ENCODE data around the gene NT5E.

The NT5E gene

GRCh38 chr6:85432554-85432953 lies 17.3 kb upstream of the NT5E start:
- Histone ChIP-seq H3K4me1 (ENCODE audit: control insufficient read depth, insufficient read depth, low read length) (no peaks in the 10 kb centered on the region), H3K36me3 (ENCODE audit: control insufficient read depth in 2 of 2, insufficient read depth in 1 of 2, low read length in 2 of 2) (no peaks in the 10 kb centered on the region), H3K9me3 (ENCODE audit: control insufficient read depth, insufficient read depth, low read depth, low read length) (no peaks in the 10 kb centered on the region), H3K27ac (ENCODE audit: extremely low read depth, low read depth, low read length) (no peak overlapping the region), H3K4me3 (ENCODE audit: low read depth, low read length) (no peak overlapping the region)
- TF ChIP-seq ZNF76 (tag by site-specific recombination; IDR thresholded peaks at IDR 0.05; ENCODE audit: borderline replicate concordance, low read depth), result no peak
- TF ChIP-seq BCL11B (tag by site-specific recombination; IDR thresholded peaks at IDR 0.05; ENCODE audit: low read depth), result no peak
- no peak for TF ChIP-seq ZNF140 (tag by site-specific recombination; IDR thresholded peaks at IDR 0.05)
- no peak for TF ChIP-seq ZSCAN30 (tag by site-specific recombination; IDR thresholded peaks at IDR 0.05)
- TF ChIP-seq, protein P1, sequence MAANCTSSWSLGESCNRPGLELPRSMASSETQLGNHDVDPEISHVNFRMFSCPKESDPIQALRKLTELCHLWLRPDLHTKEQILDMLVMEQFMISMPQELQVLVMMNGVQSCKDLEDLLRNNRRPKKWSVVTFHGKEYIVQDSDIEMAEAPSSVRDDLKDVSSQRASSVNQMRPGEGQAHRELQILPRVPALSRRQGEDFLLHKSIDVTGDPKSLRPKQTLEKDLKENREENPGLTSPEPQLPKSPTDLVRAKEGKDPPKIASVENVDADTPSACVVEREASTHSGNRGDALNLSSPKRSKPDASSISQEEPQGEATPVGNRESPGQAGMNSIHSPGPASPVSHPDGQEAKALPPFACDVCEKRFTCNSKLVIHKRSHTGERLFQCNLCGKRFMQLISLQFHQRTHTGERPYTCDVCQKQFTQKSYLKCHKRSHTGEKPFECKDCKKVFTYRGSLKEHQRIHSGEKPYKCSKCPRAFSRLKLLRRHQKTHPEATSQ (tag by site-specific recombination; IDR thresholded peaks at IDR 0.05), result no peak
- TF ChIP-seq ZBTB20 (tag by site-specific recombination; IDR thresholded peaks at IDR 0.05), result no peak
- ChIA-PET CTCF (interaction anchor here (0.6 to 2.1 kb wide), 4 partner anchors 17 to 77 kb away, joined by 3 to 7 read pairs (median 4); partner anchors contain the start of gene NT5E), POLR2A (no interaction called here)

DNA sequence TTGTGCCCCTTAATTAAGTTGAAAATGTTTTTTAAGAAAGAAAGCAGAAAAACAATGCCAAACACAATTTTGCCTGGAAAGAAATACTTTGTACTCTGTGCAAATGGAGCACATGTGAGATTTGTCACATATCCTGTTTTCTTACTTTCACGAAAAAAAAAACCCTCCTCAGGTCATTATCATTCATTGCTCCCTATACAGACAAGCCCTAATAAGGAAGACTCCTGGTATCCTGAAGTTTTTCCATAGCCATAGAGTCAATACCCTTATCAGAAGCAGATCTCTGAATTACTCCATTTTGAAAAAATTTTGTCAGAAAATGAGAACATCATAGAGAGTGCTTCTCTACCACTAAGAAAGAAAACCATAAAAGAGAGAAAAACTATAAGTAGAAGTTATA lies 14.0 kb upstream of the NT5E start:
- H3K4me1 ChIP-seq (ENCODE audit: control insufficient read depth, insufficient read depth, low read length), result no peaks in the 10 kb centered on the region
- no peak for TF ChIP-seq ZNF416 (tag by site-specific recombination; IDR thresholded peaks at IDR 0.05)
- no peak for TF ChIP-seq ZBTB1 (tag by site-specific recombination; IDR thresholded peaks at IDR 0.05)
- TF ChIP-seq, protein P2, sequence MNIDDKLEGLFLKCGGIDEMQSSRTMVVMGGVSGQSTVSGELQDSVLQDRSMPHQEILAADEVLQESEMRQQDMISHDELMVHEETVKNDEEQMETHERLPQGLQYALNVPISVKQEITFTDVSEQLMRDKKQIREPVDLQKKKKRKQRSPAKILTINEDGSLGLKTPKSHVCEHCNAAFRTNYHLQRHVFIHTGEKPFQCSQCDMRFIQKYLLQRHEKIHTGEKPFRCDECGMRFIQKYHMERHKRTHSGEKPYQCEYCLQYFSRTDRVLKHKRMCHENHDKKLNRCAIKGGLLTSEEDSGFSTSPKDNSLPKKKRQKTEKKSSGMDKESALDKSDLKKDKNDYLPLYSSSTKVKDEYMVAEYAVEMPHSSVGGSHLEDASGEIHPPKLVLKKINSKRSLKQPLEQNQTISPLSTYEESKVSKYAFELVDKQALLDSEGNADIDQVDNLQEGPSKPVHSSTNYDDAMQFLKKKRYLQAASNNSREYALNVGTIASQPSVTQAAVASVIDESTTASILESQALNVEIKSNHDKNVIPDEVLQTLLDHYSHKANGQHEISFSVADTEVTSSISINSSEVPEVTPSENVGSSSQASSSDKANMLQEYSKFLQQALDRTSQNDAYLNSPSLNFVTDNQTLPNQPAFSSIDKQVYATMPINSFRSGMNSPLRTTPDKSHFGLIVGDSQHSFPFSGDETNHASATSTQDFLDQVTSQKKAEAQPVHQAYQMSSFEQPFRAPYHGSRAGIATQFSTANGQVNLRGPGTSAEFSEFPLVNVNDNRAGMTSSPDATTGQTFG (tag by site-specific recombination; IDR thresholded peaks at IDR 0.05; ENCODE audit: borderline replicate concordance), result no peak
- TF ChIP-seq ZNF311 (tag by site-specific recombination; IDR thresholded peaks at IDR 0.05; ENCODE audit: borderline replicate concordance), result no peak
- TF ChIP-seq ZNF624 (tag by site-specific recombination; IDR thresholded peaks at IDR 0.05), result no peak
- ChIA-PET CTCF (no interaction called here), POLR2A (no interaction called here)
- H3K27ac ChIP-seq (ENCODE audit: extremely low read depth, low read depth, low read length), result no peak overlapping the region
- no peak overlapping the region for H3K4me3 ChIP-seq (ENCODE audit: low read depth, low read length)
- no peaks in the 10 kb centered on the region for H3K9me3 ChIP-seq (ENCODE audit: control insufficient read depth, insufficient read depth, low read depth, low read length)
- H3K36me3 ChIP-seq (ENCODE audit: control insufficient read depth in 2 of 2, insufficient read depth in 1 of 2, low read length in 2 of 2), result no peaks in the 10 kb centered on the region

- ChIA-PET CTCF (no interaction called here), POLR2A (no interaction called here)
- no peak overlapping the region for H3K27ac ChIP-seq (ENCODE audit: extremely low read depth, low read depth, low read length)
- H3K4me3 ChIP-seq (ENCODE audit: low read depth, low read length), result no peak overlapping the region
- H3K9me3 ChIP-seq (ENCODE audit: control insufficient read depth, insufficient read depth, low read depth, low read length), result no peaks in the 10 kb centered on the region
- TF ChIP-seq, protein P1 (tag by site-specific recombination; IDR thresholded peaks at IDR 0.05), result no peak
- TF ChIP-seq MEIS1 (CRISPR knock-in tag; IDR thresholded peaks at IDR 0.05; ENCODE audit: borderline replicate concordance), result no peak
- no peak for TF ChIP-seq ZNF747 (tag by site-specific recombination; IDR thresholded peaks at IDR 0.05)
- TF ChIP-seq ZNF530 (tag by site-specific recombination; IDR thresholded peaks at IDR 0.05; ENCODE audit: low read depth), result no peak
- TF ChIP-seq ZFP41 (tag by site-specific recombination; IDR thresholded peaks at IDR 0.05; ENCODE audit: borderline replicate concordance), result no peak
- TF ChIP-seq, protein P3, sequence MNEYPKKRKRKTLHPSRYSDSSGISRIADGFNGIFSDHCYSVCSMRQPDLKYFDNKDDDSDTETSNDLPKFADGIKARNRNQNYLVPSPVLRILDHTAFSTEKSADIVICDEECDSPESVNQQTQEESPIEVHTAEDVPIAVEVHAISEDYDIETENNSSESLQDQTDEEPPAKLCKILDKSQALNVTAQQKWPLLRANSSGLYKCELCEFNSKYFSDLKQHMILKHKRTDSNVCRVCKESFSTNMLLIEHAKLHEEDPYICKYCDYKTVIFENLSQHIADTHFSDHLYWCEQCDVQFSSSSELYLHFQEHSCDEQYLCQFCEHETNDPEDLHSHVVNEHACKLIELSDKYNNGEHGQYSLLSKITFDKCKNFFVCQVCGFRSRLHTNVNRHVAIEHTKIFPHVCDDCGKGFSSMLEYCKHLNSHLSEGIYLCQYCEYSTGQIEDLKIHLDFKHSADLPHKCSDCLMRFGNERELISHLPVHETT (tag by site-specific recombination; IDR thresholded peaks at IDR 0.05), result no peak
- TF ChIP-seq ZNF114 (tag by site-specific recombination; IDR thresholded peaks at IDR 0.05), result no peak
- no peaks in the 10 kb centered on the region for H3K36me3 ChIP-seq (ENCODE audit: control insufficient read depth in 2 of 2, insufficient read depth in 1 of 2, low read length in 2 of 2)
- H3K4me1 ChIP-seq (ENCODE audit: control insufficient read depth, insufficient read depth, low read length), result no peaks in the 10 kb centered on the region
Observed at GRCh38 chr6:85436411-85436810, 13.5 kb upstream of the NT5E start.
